Measurements from ENCODE around the gene OPRM1.

OPRM1 gene

GRCh38 chr6:154218301-154218700 is 179.3 kb downstream of the OPRM1 start:
- Histone ChIP-seq H3K4me3 (replicated peaks; ENCODE audit: insufficient read depth, low read length) (no peak overlapping the region), H3K27me3 (ENCODE audit: insufficient read depth, poor library complexity, severe bottlenecking) (no peaks in the 10 kb centered on the region), H3K27ac (replicated peaks) (no peak overlapping the region)
- DNase-seq (ENCODE audit: low read depth in 1 of 2, low spot score in 1 of 2), result peak; percentile 11 to 70
- no peak for TF ChIP-seq CTCF (IDR thresholded peaks at IDR 0.05; ENCODE audit: insufficient read depth, low read length)
- TF ChIP-seq SPI1 (IDR thresholded peaks at IDR 0.05; ENCODE audit: borderline replicate concordance, low read depth), result peak; percentile 48; the same call in 1 of the 2 replicates
- no peak; the same call in 1 of the 2 replicates for TF ChIP-seq POLR2AphosphoS5 (IDR thresholded peaks at IDR 0.05; ENCODE audit: low read depth)

- Histone ChIP-seq H3K27me3 (ENCODE audit: insufficient read depth, poor library complexity, severe bottlenecking) (no peaks in the 10 kb centered on the region), H3K27ac (replicated peaks) (no peak overlapping the region), H3K4me3 (replicated peaks; ENCODE audit: insufficient read depth, low read length) (no peak overlapping the region)
- no peak for DNase-seq (ENCODE audit: low read depth in 1 of 2, low spot score in 1 of 2)
- no peak for TF ChIP-seq POLR2AphosphoS5 (IDR thresholded peaks at IDR 0.05; ENCODE audit: low read depth)
- TF ChIP-seq SPI1 (IDR thresholded peaks at IDR 0.05; ENCODE audit: borderline replicate concordance, low read depth), result no peak
- TF ChIP-seq, protein P1, sequence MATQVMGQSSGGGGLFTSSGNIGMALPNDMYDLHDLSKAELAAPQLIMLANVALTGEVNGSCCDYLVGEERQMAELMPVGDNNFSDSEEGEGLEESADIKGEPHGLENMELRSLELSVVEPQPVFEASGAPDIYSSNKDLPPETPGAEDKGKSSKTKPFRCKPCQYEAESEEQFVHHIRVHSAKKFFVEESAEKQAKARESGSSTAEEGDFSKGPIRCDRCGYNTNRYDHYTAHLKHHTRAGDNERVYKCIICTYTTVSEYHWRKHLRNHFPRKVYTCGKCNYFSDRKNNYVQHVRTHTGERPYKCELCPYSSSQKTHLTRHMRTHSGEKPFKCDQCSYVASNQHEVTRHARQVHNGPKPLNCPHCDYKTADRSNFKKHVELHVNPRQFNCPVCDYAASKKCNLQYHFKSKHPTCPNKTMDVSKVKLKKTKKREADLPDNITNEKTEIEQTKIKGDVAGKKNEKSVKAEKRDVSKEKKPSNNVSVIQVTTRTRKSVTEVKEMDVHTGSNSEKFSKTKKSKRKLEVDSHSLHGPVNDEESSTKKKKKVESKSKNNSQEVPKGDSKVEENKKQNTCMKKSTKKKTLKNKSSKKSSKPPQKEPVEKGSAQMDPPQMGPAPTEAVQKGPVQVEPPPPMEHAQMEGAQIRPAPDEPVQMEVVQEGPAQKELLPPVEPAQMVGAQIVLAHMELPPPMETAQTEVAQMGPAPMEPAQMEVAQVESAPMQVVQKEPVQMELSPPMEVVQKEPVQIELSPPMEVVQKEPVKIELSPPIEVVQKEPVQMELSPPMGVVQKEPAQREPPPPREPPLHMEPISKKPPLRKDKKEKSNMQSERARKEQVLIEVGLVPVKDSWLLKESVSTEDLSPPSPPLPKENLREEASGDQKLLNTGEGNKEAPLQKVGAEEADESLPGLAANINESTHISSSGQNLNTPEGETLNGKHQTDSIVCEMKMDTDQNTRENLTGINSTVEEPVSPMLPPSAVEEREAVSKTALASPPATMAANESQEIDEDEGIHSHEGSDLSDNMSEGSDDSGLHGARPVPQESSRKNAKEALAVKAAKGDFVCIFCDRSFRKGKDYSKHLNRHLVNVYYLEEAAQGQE (IDR thresholded peaks at IDR 0.05; ENCODE audit: insufficient replicate concordance, low read depth), result no peak
- TF ChIP-seq CTCF (IDR thresholded peaks at IDR 0.05; ENCODE audit: insufficient read depth, low read length), result no peak
- no peak for TF ChIP-seq GABPA (IDR thresholded peaks at IDR 0.05; ENCODE audit: low read depth)
Measured at GRCh38 chr6:154218787-154219186, 179.7 kb downstream of the OPRM1 start.

- Histone ChIP-seq H3K27me3 (ENCODE audit: insufficient read depth, poor library complexity, severe bottlenecking) (no peaks in the 10 kb centered on the region), H3K4me3 (replicated peaks; ENCODE audit: insufficient read depth, low read length) (no peak overlapping the region), H3K27ac (replicated peaks) (no peak overlapping the region)
- DNase-seq (ENCODE audit: low read depth in 1 of 2, low spot score in 1 of 2), result no peak
- TF ChIP-seq POLR2AphosphoS5 (IDR thresholded peaks at IDR 0.05; ENCODE audit: low read depth) (no peak), CTCF (IDR thresholded peaks at IDR 0.05; ENCODE audit: insufficient read depth, low read length) (no peak), GABPA (IDR thresholded peaks at IDR 0.05; ENCODE audit: low read depth) (no peak), SPI1 (IDR thresholded peaks at IDR 0.05; ENCODE audit: borderline replicate concordance, low read depth) (no peak)
- TF ChIP-seq, protein P1 (IDR thresholded peaks at IDR 0.05; ENCODE audit: insufficient replicate concordance, low read depth), result no peak
Measured at GRCh38 chr6:154219250-154219649, 180.2 kb downstream of the OPRM1 start.

DNA sequence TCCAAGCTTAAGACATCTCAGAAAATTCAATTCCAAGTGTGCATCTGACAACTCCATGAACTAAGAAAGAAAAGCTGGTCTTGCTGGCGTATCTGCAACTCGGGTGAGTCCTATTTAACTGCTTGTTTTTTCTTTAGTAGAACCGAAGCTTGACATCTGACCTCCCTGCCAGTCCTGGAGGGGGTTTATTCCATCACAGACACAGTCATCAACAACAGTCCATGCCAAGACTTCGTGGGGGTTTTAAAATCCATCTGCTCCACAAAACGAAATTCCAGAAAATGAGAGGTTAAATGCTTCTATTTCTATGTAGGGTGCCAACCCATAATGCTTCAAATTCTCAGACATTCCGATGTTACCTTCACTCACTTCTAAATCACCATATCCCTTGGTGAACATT is 183.7 kb downstream of the OPRM1 start:
- DNase-seq (ENCODE audit: low read depth in 1 of 2, low spot score in 1 of 2), result no peak
- no peaks in the 10 kb centered on the region for H3K27me3 ChIP-seq (ENCODE audit: insufficient read depth, poor library complexity, severe bottlenecking)
- no peak overlapping the region for H3K4me3 ChIP-seq (replicated peaks; ENCODE audit: insufficient read depth, low read length)
- no peak overlapping the region for H3K27ac ChIP-seq (replicated peaks)
- TF ChIP-seq, protein P1 (IDR thresholded peaks at IDR 0.05; ENCODE audit: insufficient replicate concordance, low read depth), result no peak
- no peak for TF ChIP-seq SPI1 (IDR thresholded peaks at IDR 0.05; ENCODE audit: borderline replicate concordance, low read depth)
- no peak for TF ChIP-seq POLR2AphosphoS5 (IDR thresholded peaks at IDR 0.05; ENCODE audit: low read depth)
- no peak for TF ChIP-seq CTCF (IDR thresholded peaks at IDR 0.05; ENCODE audit: insufficient read depth, low read length)
- no peak for TF ChIP-seq GABPA (IDR thresholded peaks at IDR 0.05; ENCODE audit: low read depth)

All from HL-60 (cell line).